ENCODE data around the gene CITED4. TPM values are rescaled to one million over a fixed set of nuclear protein-coding genes. Genes with fewer than 3 reads are reported as not detected.

CITED4 gene
- total and polyA plus RNA-seq, 9 of the 15 experiments (the other 6 are each of a cell fraction or from before 2014, with no cell fraction given) = 0.11 to 1.2 (median 0.17) TPM; not detected in 2

GRCh38 chr1:40820911-40821693, 41.1 kb downstream of the CITED4 start (continued):
- TF ChIP-seq TCF15 (CRISPR knock-in tag; IDR thresholded peaks at IDR 0.05) (no peak), ZNF740 (CRISPR knock-in tag; IDR thresholded peaks at IDR 0.05) (no peak), ZNF740 (tag; IDR thresholded peaks at IDR 0.05) (0 out of 4 replicates have a peak, but pooled peaks of 1 of the 2 experiments have one; percentile 13), ZNF644 (tag; IDR thresholded peaks at IDR 0.05; ENCODE audit: low read depth) (peak; percentile 95), PHB (CRISPR knock-in tag; IDR thresholded peaks at IDR 0.05) (no peak), POLR2B (IDR thresholded peaks at IDR 0.05; ENCODE audit: low read depth, partially characterized antibody) (no peak), KLF16 (IDR thresholded peaks at IDR 0.05) (peak; percentile 99), ZNF699 (CRISPR knock-in tag; IDR thresholded peaks at IDR 0.05; ENCODE audit: insufficient replicate concordance) (no peak), SFPQ (IDR thresholded peaks at IDR 0.05; ENCODE audit: low read depth, low read length) (no peak), PREB (CRISPR knock-in tag; IDR thresholded peaks at IDR 0.05) (no peak), ZNF347 (CRISPR knock-in tag; IDR thresholded peaks at IDR 0.05; ENCODE audit: low read depth) (no peak), HNRNPUL1 (IDR thresholded peaks at IDR 0.05; ENCODE audit: low read length) (no peak), CREB3L1 (IDR thresholded peaks at IDR 0.05; ENCODE audit: borderline replicate concordance, low read depth) (0 out of 2 replicates have a peak, but pooled peaks have one; percentile 28), ETV5 (CRISPR knock-in tag; IDR thresholded peaks at IDR 0.05; ENCODE audit: low read depth) (peak; percentile 62; the same call in 1 of the 2 replicates), RFX7 (CRISPR knock-in tag; IDR thresholded peaks at IDR 0.05) (no peak), PCBP1 (IDR thresholded peaks at IDR 0.05; ENCODE audit: low read depth, low read length, poor library complexity, severe bottlenecking) (no peak), TBP (optimal IDR thresholded peaks at IDR 0.05; ENCODE audit: low read depth, low read length) (no peak), HMG20A (CRISPR knock-in tag; conservative IDR thresholded peaks at IDR 0.05) (no peak), ZNF263 (CRISPR knock-in tag; IDR thresholded peaks at IDR 0.05; ENCODE audit: borderline replicate concordance) (peak; percentile 89), ZBTB7A (IDR thresholded peaks at IDR 0.05; ENCODE audit: borderline replicate concordance, control insufficient read depth, low read depth, low read length) (peak; percentile 84; the same call in 1 of the 2 replicates), TEAD1 (CRISPR knock-in tag; IDR thresholded peaks at IDR 0.05) (peak in 1 of 2 experiments; percentile 63; a peak in 1 of 4 replicates), CTBP1 (IDR thresholded peaks at IDR 0.05; ENCODE audit: borderline replicate concordance) (peak; percentile 91)

All from K562 (cell line).